Transverse colon (tissue), 4 donors: ENCODE measurements around the gene NID1. TPM values are rescaled to one million over a fixed set of nuclear protein-coding genes. Genes with fewer than 3 reads are reported as not detected.
A peak's percentile ranks its signal among the peaks of the same experiment; 100 is the strongest.

Experiments
- DNase-seq: peaks from one replicate; pipeline ENCODE4 v3.0.0-alpha.2; 2019
- H3K27ac ChIP-seq, 4 donors: fragments of 200-600 bp; sonication (generic); 2 replicates each; pipeline ENCODE4 v1.5.1; 2016 to 2018; ENCODE audit warnings: inconsistent platforms in 4 of 4
- H3K27me3 ChIP-seq: fragments of 200-600 bp; sonication (generic); 2 replicates; pipeline ENCODE4 v1.5.1; 2017; ENCODE audit warnings: inconsistent platforms
- H3K36me3 ChIP-seq, 4 donors: fragments of 200-600 bp; sonication (generic); 2 replicates each; pipeline ENCODE4 v1.5.1; 2017 to 2019; ENCODE audit warnings: inconsistent platforms in 4 of 4
- H3K4me1 ChIP-seq, 4 donors: fragments of 200-600 bp; sonication (generic); 2 replicates each; pipeline ENCODE4 v1.5.1; 2017 to 2020; ENCODE audit warnings: inconsistent platforms in 4 of 4
- H3K4me3 ChIP-seq, 4 donors: fragments of 200-600 bp; sonication (generic); 1 replicate in 1 of 4; 2 replicates in 3 of 4; pipeline versions ENCODE4 v1.5.1 to v1.6.1; 2017 to 2019; ENCODE audit warnings: inconsistent platforms in 4 of 4
- H3K9me3 ChIP-seq, 2 donors: fragments of 200-600 bp; sonication (generic); 2 replicates each; pipeline ENCODE4 v1.5.1; 2017 to 2019; ENCODE audit warnings: inconsistent platforms in 2 of 2
- EP300 ChIP-seq: sonication (generic); formaldehyde crosslinking; IDR thresholded peaks from one replicate; pipeline ENCODE4 v1.6.1; 2017; ENCODE audit warnings: antibody characterized with exemption, low read depth
- POLR2A ChIP-seq: fragments of 450-650 bp; IDR thresholded peaks from one replicate; pipeline ENCODE4 v1.6.1; 2016; ENCODE audit warnings: antibody characterized with exemption, mild to moderate bottlenecking, moderate library complexity
- POLR2AphosphoS5 ChIP-seq, 3 donors: sonication (generic); formaldehyde crosslinking; IDR thresholded peaks; one replicate each; pipeline ENCODE4 v1.6.1; 2016; ENCODE audit warnings: antibody characterized with exemption in 3 of 3
- WGBS, 2 donors: methylation state at CpG; one replicate each; pipeline ENCODE4 v1.1.5; 2018; ENCODE audit warnings: low coverage in 1 of 2; 5-methylcytosine and 5-hydroxymethylcytosine counted together
- in situ Hi-C, 4 donors: fragments of 200-750 bp; cut with MboI; loops; one replicate each; pipeline versions ENCODE4 v1.15.0 to v1.15.1; 2017; ENCODE audit warnings: low sequenced_read_pairs in 3 of 4, low pct_ligation_motif_present in 1 of 4, low pct_unique_long_range_greater_than_20kb in 1 of 4
- intact Hi-C: fragments of 100-400 bp; cut with DNase I; formaldehyde crosslinking; loops from one replicate; pipeline ENCODE4 v1.15.1; 2023; ENCODE audit warnings: low total_unique reads
- total RNA-seq, 4 donors: library from RNA; depleted of rRNA; stranded (reverse); fragments of >200 nt; gene quantifications; one replicate each; pipeline ENCODE4 v1.1.0, GENCODE V29; 2016
- TF ChIP-seq, protein P1 (sequence below), 5 experiments: fragments of 200-600 bp in 3 of 5; fragments of 450-650 bp in 2 of 5; sonication (generic) in 3 of 5; IDR thresholded peaks; 1 replicate in 2 of 5; 2 replicates in 3 of 5; pipeline ENCODE4 v1.5.1; 2016 to 2017; ENCODE audit warnings: antibody characterized with exemption in 5 of 5, inconsistent platforms in 3 of 5, mild to moderate bottlenecking in 2 of 5, moderate library complexity in 1 of 5

Gene NID1, protein sequence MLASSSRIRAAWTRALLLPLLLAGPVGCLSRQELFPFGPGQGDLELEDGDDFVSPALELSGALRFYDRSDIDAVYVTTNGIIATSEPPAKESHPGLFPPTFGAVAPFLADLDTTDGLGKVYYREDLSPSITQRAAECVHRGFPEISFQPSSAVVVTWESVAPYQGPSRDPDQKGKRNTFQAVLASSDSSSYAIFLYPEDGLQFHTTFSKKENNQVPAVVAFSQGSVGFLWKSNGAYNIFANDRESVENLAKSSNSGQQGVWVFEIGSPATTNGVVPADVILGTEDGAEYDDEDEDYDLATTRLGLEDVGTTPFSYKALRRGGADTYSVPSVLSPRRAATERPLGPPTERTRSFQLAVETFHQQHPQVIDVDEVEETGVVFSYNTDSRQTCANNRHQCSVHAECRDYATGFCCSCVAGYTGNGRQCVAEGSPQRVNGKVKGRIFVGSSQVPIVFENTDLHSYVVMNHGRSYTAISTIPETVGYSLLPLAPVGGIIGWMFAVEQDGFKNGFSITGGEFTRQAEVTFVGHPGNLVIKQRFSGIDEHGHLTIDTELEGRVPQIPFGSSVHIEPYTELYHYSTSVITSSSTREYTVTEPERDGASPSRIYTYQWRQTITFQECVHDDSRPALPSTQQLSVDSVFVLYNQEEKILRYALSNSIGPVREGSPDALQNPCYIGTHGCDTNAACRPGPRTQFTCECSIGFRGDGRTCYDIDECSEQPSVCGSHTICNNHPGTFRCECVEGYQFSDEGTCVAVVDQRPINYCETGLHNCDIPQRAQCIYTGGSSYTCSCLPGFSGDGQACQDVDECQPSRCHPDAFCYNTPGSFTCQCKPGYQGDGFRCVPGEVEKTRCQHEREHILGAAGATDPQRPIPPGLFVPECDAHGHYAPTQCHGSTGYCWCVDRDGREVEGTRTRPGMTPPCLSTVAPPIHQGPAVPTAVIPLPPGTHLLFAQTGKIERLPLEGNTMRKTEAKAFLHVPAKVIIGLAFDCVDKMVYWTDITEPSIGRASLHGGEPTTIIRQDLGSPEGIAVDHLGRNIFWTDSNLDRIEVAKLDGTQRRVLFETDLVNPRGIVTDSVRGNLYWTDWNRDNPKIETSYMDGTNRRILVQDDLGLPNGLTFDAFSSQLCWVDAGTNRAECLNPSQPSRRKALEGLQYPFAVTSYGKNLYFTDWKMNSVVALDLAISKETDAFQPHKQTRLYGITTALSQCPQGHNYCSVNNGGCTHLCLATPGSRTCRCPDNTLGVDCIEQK
- total RNA-seq, result 100 to 1,000 TPM in 1 of 4 donors, 10 to 100 TPM in 3; 42.7 to 133 (median 63.5) TPM

DNA sequence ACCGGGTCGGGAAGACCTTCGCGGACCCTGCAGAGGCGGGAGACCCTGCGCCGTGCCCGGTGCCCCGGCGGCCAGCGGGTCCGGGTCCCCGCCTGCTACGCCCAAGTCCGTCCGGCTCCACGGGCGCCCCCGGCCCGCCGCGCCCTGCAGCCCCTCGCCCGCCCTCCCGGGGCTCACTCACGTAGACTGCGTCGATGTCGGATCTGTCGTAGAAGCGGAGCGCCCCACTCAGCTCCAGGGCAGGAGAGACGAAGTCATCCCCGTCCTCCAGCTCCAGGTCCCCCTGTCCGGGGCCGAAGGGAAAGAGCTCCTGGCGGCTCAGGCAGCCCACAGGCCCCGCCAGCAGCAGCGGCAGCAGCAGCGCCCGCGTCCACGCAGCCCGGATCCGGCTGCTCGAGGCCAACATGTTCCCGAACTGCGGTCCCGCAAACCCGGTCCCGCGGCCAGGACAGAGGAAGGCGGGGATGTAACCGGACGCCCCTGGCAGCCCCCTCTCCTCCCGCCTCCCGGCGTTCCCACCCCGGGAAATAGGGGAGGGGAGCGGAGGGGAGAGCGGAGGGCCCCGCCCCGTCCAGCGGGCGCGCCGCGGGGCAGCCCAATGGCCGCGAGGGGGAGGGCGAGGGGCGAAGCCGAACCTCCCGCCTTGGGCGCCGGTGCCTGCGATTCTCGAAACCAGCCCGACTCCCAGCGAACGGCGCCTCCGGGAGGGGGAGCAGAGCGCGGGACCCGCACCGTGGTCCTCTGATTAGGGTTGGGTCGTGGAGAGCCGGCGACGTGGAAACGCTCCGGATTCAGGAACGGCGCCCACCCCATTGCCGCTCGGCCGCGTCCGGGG, at the start of gene NID1:
NID1 (minus strand) TSS at position 417 of the 835 bp plus-strand sequence; CDS start at position 406, 11 bp downstream.
- WGBS, 2 donors, result 5% methylated on average over 48 of the region's 100 CpGs; no CpG with 5 or more reads in 1 of the 2 donors
- Histone ChIP-seq H3K9me3 (no peaks in the 10 kb centered on the region), H3K4me1 (peaks cover 7 to 31% (median 18%) of the 10 kb centered on the region in 4 donors), H3K27me3 (peaks cover 34% of the 10 kb centered on the region), H3K4me3 (peak within 1 kb of the TSS; percentile 39 to 76 (median 72)), H3K27ac (peak within 1 kb of the TSS; percentile 93 to 97 (median 94)), H3K36me3 (no peaks in the 10 kb centered on the region)
- peak; percentile 76 for DNase-seq
- in situ Hi-C loops (no loop called here), intact Hi-C loops (no loop called here)
- TF ChIP-seq EP300, result peak; percentile 54
- TF ChIP-seq, protein P1, sequence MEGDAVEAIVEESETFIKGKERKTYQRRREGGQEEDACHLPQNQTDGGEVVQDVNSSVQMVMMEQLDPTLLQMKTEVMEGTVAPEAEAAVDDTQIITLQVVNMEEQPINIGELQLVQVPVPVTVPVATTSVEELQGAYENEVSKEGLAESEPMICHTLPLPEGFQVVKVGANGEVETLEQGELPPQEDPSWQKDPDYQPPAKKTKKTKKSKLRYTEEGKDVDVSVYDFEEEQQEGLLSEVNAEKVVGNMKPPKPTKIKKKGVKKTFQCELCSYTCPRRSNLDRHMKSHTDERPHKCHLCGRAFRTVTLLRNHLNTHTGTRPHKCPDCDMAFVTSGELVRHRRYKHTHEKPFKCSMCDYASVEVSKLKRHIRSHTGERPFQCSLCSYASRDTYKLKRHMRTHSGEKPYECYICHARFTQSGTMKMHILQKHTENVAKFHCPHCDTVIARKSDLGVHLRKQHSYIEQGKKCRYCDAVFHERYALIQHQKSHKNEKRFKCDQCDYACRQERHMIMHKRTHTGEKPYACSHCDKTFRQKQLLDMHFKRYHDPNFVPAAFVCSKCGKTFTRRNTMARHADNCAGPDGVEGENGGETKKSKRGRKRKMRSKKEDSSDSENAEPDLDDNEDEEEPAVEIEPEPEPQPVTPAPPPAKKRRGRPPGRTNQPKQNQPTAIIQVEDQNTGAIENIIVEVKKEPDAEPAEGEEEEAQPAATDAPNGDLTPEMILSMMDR (IDR thresholded peaks at IDR 0.05), result peak; percentile 15 to 29 (median 19)
- peak; percentile 91 to 95 (median 93) for TF ChIP-seq POLR2AphosphoS5 (IDR thresholded peaks at IDR 0.05)
- TF ChIP-seq POLR2A, result peak; percentile 77

DNA sequence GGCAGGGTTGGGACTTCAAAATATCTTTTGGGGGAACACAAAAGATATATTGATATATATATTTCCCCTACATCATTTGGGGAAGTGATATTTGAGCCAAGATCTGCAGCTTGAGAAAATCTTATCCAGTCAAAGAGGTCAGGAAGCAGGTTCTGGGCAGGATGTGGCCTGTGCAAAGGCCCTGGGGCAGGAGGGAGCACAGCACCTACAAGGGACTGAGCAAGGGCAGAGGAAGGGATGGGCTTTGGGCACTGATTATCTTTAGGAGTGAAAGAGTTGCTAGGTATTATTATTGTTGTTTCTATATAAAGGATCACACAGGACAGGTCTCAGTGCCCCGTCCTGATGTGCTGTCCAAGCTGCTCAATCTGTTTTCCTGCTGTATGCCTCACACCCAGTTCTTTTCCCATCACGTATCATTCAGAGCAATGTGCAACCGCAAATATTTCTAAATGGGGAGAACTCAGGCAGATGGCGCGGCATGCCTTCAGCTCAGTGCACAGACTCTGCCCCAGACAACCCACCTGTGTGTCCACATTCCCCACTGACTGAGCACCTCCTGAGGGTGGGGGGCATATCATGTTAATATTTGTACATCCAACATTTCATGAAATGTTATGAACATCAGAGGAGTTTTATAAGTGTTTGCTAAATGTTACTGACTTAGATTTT, 49.3 kb upstream of the NID1 start:
- Histone ChIP-seq H3K27me3 (no peaks in the 10 kb centered on the region), H3K36me3 (no peaks in the 10 kb centered on the region), H3K4me3 (no peak overlapping the region), H3K9me3 (no peaks in the 10 kb centered on the region), H3K4me1 (no peaks in the 10 kb centered on the region), H3K27ac (no peak overlapping the region)
- in situ Hi-C loops, result loop anchor here (5.0 to 25.0 kb wide), 6 partner anchors 198 to 1448 kb away; no protein-coding TSS in a partner anchor
- 67 to 97% methylated on average over 1 to 5 of the region's 5 CpGs for WGBS, 2 donors
- no peak for DNase-seq
- intact Hi-C loops, result no loop called here
- no peak for TF ChIP-seq POLR2AphosphoS5 (IDR thresholded peaks at IDR 0.05)
- TF ChIP-seq, protein P1 (IDR thresholded peaks at IDR 0.05), result no peak
- TF ChIP-seq POLR2A, result no peak
- TF ChIP-seq EP300, result no peak

DNA sequence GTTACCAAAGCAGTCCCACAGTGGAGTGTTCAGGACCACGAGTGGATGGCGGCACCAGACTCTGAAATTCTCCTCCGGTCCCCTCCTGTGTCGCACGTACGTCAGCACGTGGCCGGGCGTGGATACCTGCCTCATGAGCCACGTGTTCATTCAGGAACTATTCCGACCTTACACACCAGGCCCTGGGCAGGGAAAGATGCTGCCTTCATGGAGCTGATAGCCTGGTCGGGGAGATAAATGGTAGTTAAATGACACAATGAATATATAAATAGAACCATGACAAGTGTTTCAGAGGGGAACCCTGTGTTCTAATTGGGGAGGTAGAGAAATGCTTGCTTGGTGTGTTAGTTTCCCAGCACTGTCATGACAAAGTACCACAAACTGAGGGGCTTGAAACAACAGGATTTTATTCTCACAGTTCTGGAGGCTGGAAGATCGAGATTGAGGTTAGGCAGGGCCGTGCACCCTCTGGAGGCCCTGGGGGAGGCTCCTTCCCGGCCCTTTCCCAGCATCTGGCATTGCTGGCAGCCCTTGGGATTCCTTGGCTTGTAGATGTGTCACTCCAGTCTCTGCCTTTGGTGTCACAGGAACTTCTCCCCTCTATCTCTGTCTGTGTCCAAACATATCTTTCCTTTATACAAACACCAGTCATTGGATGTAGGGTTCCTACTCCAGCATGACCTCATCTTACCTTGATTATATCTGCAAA, 48.6 kb upstream of the NID1 start:
- no peak for TF ChIP-seq POLR2AphosphoS5 (IDR thresholded peaks at IDR 0.05)
- no peak for TF ChIP-seq EP300
- TF ChIP-seq, protein P1 (IDR thresholded peaks at IDR 0.05), result no peak
- no peak for TF ChIP-seq POLR2A
- H3K36me3 ChIP-seq, result no peaks in the 10 kb centered on the region
- H3K27ac ChIP-seq, result no peak overlapping the region
- H3K4me3 ChIP-seq, result no peak overlapping the region
- in situ Hi-C loops, result loop anchor here (5.0 to 25.0 kb wide), 6 partner anchors 199 to 1449 kb away; no protein-coding TSS in a partner anchor
- H3K27me3 ChIP-seq, result no peaks in the 10 kb centered on the region
- no peaks in the 10 kb centered on the region for H3K9me3 ChIP-seq
- H3K4me1 ChIP-seq, result no peaks in the 10 kb centered on the region
- DNase-seq, result no peak
- intact Hi-C loops, result no loop called here
- 75 to 86% methylated on average over 2 to 15 of the region's 15 CpGs for WGBS, 2 donors
